Caco-2 (cell line): Measurements from ENCODE around the gene AGAP1. TPM values are rescaled to one million over a fixed set of nuclear protein-coding genes. Genes with fewer than 3 reads are reported as not detected.

Experiments used
- BruUV-seq: library from RNA; stranded (reverse); fragments of 400-500 nt; replicated peaks from 2 replicates; lab custom pipeline; 2021; lab: Mats Ljungman, UMichigan
- CTCF ChIA-PET: fragments of 300-600 bp; sonication (Branson Sonifier 250); formaldehyde crosslinking; loops from one replicate; lab custom pipeline; 2022; ENCODE audit warnings: antibody characterized with exemption; lab: Charles Lee
- POLR2A ChIA-PET: fragments of 300-600 bp; sonication (Branson Sonifier 250); formaldehyde crosslinking; loops from one replicate; lab custom pipeline; 2022; ENCODE audit warnings: antibody characterized with exemption; lab: Charles Lee
- DNase-seq, 2 experiments: peaks; one replicate each; pipeline versions ENCODE4 v3.0.0 to v3.0.0-alpha.2; 2020 to 2022
- H3K27me3 ChIP-seq: replicated peaks from 2 replicates; pipeline ENCODE4 v1.6.0; 2011; ENCODE audit warnings: low read length; ENCODE audit not compliant: control insufficient read depth, insufficient read depth
- H3K36me3 ChIP-seq: 2 replicates; pipeline ENCODE4 v1.5.1; 2011; ENCODE audit warnings: low read length; ENCODE audit not compliant: control insufficient read depth, insufficient read depth
- H3K4me1 ChIP-seq: fragments of 250-450 bp; sonication (Bioruptor Pico); 2 replicates; pipeline ENCODE4 v1.5.1; 2020; ENCODE audit warnings: mild to moderate bottlenecking
- H3K4me3 ChIP-seq: 2 replicates; pipeline ENCODE4 v1.5.1; 2011; ENCODE audit warnings: low read depth, mild to moderate bottlenecking, control low read depth, low read length
- H3K9me3 ChIP-seq: fragments of 250-450 bp; sonication (Bioruptor Pico); 2 replicates; pipeline ENCODE4 v1.5.1; 2020; ENCODE audit warnings: mild to moderate bottlenecking, moderate library complexity
- H3K27ac Mint-ChIP-seq: one replicate; pipeline ENCODE4 v1.8.0; 2022; ENCODE audit warnings: mixed read lengths; ENCODE audit not compliant: unreplicated experiment
- H3K27me3 Mint-ChIP-seq: one replicate; pipeline ENCODE4 v1.8.0; 2022; ENCODE audit warnings: mixed read lengths; ENCODE audit not compliant: insufficient read depth, unreplicated experiment
- H3K36me3 Mint-ChIP-seq: one replicate; pipeline ENCODE4 v1.8.0; 2022; ENCODE audit warnings: mild to moderate bottlenecking, mixed read lengths; ENCODE audit not compliant: insufficient read depth, unreplicated experiment
- H3K4me1 Mint-ChIP-seq: one replicate; pipeline ENCODE4 v1.8.0; 2022; ENCODE audit warnings: low read depth, mixed read lengths; ENCODE audit not compliant: unreplicated experiment
- H3K4me3 Mint-ChIP-seq: one replicate; pipeline ENCODE4 v1.8.0; 2022; ENCODE audit warnings: mild to moderate bottlenecking, moderate library complexity, mixed read lengths; ENCODE audit not compliant: unreplicated experiment
- H3K9me3 Mint-ChIP-seq: one replicate; pipeline ENCODE4 v1.8.0; 2022; ENCODE audit warnings: mixed read lengths; ENCODE audit not compliant: unreplicated experiment
- CTCF ChIP-seq, 2 experiments: fragments of 200-600 bp in 1 of 2; IDR thresholded peaks; 1 replicate in 1 of 2; 2 replicates in 1 of 2; pipeline versions ENCODE4 v1.5.1 to v1.8.0; 2011 to 2022; ENCODE audit warnings: antibody characterized with exemption in 1 of 2, control low read depth in 1 of 2, inconsistent platforms in 1 of 2, low read depth in 1 of 2, low read length in 1 of 2, mild to moderate bottlenecking in 1 of 2, moderate library complexity in 1 of 2; ENCODE audit not compliant: insufficient read depth in 1 of 2, severe bottlenecking in 1 of 2, unreplicated experiment in 1 of 2
- intact Hi-C: fragments of 100-400 bp; cut with micrococcal nuclease; formaldehyde crosslinking; loops from one replicate; pipeline ENCODE4 v1.10.0; 2022; ENCODE audit not compliant: unreplicated experiment
- total RNA-seq: library from RNA; stranded (reverse); gene quantifications from 2 replicates; pipeline ENCODE4 v1.2.3, GENCODE V29; 2022

AGAP1 gene
- total RNA-seq, 1 experiment from 2014 or later, result 41.7 TPM

- no peak for TF ChIP-seq CTCF (IDR thresholded peaks at IDR 0.05; ENCODE audit: insufficient read depth in 1 of 2, low read depth in 1 of 2, low read length in 1 of 2, severe bottlenecking in 1 of 2, unreplicated experiment in 1 of 2)
- Histone ChIP-seq H3K27me3 (no peaks in the 10 kb centered on the region), H3K4me1 (no peaks in the 10 kb centered on the region), H3K4me3 (no peak overlapping the region), H3K9me3 (no peaks in the 10 kb centered on the region), H3K36me3 (no peaks in the 10 kb centered on the region)
- ChIA-PET CTCF (no interaction called here), POLR2A (no interaction called here)
- intact Hi-C loops, result no loop called here
- Mint-ChIP-seq H3K27ac (no peak overlapping the region), H3K36me3 (peaks cover 23% of the 10 kb centered on the region), H3K27me3 (no peaks in the 10 kb centered on the region), H3K4me1 (no peaks in the 10 kb centered on the region), H3K9me3 (no peaks in the 10 kb centered on the region), H3K4me3 (no peak overlapping the region)
- BruUV-seq, result no TSS peak
- no peak for DNase-seq
Measured at GRCh38 chr2:235813398-235813797, 319.6 kb downstream of the AGAP1 start.

- H3K36me3 Mint-ChIP-seq, result peaks cover 29% of the 10 kb centered on the region
- no peak overlapping the region for H3K4me3 Mint-ChIP-seq
- Histone ChIP-seq H3K9me3 (no peaks in the 10 kb centered on the region), H3K4me1 (no peaks in the 10 kb centered on the region), H3K27me3 (no peaks in the 10 kb centered on the region), H3K36me3 (no peaks in the 10 kb centered on the region), H3K4me3 (no peak overlapping the region)
- POLR2A ChIA-PET, result no interaction called here
- no peaks in the 10 kb centered on the region for H3K27me3 Mint-ChIP-seq
- no peaks in the 10 kb centered on the region for H3K4me1 Mint-ChIP-seq
- no peak for DNase-seq
- H3K27ac Mint-ChIP-seq, result no peak overlapping the region
- no TSS peak for BruUV-seq
- CTCF ChIA-PET, result no interaction called here
- no peaks in the 10 kb centered on the region for H3K9me3 Mint-ChIP-seq
- no peak for TF ChIP-seq CTCF (IDR thresholded peaks at IDR 0.05; ENCODE audit: insufficient read depth in 1 of 2, low read depth in 1 of 2, low read length in 1 of 2, severe bottlenecking in 1 of 2, unreplicated experiment in 1 of 2)
- intact Hi-C loops, result no loop called here
Measured at GRCh38 chr2:235820571-235820970, 326.7 kb downstream of the AGAP1 start.

GRCh38 chr2:235824331-235824730 lies 330.5 kb downstream of the AGAP1 start:
- Histone ChIP-seq H3K4me3 (no peak overlapping the region), H3K9me3 (no peaks in the 10 kb centered on the region), H3K27me3 (no peaks in the 10 kb centered on the region), H3K4me1 (no peaks in the 10 kb centered on the region), H3K36me3 (no peaks in the 10 kb centered on the region)
- Mint-ChIP-seq H3K4me3 (no peak overlapping the region), H3K27ac (no peak overlapping the region), H3K4me1 (no peaks in the 10 kb centered on the region), H3K9me3 (no peaks in the 10 kb centered on the region), H3K27me3 (no peaks in the 10 kb centered on the region), H3K36me3 (peaks cover 30% of the 10 kb centered on the region)
- no peak for TF ChIP-seq CTCF (IDR thresholded peaks at IDR 0.05; ENCODE audit: insufficient read depth in 1 of 2, low read depth in 1 of 2, low read length in 1 of 2, severe bottlenecking in 1 of 2, unreplicated experiment in 1 of 2)
- DNase-seq, result no peak
- POLR2A ChIA-PET, result no interaction called here
- intact Hi-C loops, result no loop called here
- CTCF ChIA-PET, result no interaction called here
- BruUV-seq, result no TSS peak
